NCI-H345 treated with DMSO at 0.1 percent for 48 hours (cell line): Measurements from ENCODE around the gene FMN1.
"Not testable (repeated sequence)": the region's sequence is repeated elsewhere in the genome, so short reads cannot be mapped to it uniquely, and the experiment has no call there.

ENCODE experiments used
- DNase-seq: peaks from one replicate; lab custom pipeline; 2025; ENCODE audit not compliant: unreplicated experiment; lab: John Stamatoyannopoulos, UW

The FMN1 gene

DNA sequence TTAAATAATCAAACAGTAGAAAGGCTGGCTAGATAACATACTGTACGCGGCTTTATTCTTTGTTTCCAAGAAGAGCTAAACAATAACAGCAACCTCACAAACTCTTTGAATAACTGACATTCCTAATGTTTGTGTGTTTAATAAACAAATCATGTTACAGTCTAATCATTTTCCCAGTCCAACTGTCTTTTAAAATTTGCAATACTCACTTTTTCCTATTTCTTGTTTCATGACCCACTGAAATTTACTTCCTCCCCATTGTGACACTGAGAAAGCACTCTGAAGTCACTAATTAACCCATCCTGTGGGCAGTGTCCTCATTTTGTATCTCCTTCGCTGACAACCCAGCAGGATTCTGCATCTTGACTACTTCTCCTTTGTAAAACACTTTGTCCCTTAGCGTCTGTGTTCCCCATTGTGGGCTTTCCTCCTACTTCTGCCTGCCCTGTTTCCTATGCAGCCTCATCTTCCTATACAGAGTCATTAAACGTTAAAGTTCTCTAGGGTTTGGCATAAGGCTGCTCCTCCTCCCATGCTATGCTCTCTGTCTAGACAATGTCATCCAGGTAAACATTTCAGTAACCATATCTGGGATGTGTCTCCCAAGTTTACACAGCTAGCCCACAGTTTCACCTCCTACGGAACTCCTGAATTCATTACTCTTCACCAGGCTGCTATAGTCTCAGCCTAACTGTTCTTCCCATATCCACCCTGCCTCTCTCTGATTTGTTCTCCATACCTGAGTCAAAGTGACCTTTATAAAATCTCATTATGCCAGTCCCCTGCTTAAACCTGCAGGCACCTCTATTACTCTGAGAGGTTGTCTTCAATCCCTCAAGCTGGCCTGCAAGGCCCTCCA is 327.8 kb downstream of the FMN1 start:
- no peak for DNase-seq

DNA sequence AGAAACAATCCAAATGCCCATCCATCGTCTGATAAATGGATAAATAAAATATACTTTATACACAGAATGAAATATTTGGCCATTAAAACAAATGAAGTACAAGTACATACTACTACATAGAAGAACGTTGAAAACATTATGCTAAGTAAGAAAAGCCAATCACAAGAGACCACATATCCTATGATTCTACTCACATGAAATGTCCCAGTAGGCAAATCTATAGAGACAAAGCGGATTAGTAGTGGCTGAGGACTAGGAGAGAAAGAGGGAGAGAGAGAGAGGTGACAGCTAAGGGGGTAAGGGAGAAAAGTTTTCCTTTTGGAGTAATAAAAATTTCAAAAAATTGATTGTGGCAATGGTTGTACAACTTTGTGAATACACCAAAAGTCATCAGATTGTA is 329.7 kb downstream of the FMN1 start:
- DNase-seq = no peak

DNA sequence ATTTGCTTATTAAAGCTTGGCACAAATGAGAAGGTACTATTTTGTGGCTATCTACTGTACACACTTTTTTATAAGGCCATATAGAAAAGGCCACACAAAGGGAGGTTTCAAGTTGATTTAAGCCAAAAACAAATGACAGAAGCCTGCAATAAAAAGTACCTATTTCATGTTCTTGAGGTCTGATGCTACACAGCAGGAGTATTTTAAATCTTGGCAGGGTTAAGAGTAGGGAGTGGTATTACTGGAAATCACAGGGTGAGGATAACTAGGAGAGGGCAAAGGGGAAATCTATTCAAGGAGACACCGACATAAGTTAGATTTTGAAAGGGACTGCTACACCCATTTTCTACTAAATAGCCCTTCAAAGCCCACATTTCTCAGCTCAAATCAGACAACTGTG is 330.5 kb downstream of the FMN1 start:
- DNase-seq = no peak

DNA sequence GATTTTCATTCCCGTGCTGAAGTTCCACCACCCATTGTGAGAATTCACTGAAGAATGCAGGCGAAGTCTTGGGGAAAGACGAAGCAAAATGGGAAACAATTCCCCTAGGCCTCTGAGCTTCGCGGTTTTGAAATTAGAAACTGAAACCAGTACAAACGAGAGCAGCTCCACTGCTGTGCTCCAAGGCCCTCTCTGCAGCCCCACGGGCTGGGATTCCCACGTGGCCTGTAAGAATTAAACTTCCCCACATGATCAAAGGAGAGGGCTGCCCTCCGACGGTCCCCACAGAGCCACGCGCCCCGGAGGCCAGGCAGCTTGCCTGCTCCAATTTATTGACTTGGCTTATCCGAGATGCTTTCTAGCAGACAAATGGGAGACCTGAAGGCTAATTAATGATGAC is 332.8 kb downstream of the FMN1 start:
- no peak for DNase-seq

DNA sequence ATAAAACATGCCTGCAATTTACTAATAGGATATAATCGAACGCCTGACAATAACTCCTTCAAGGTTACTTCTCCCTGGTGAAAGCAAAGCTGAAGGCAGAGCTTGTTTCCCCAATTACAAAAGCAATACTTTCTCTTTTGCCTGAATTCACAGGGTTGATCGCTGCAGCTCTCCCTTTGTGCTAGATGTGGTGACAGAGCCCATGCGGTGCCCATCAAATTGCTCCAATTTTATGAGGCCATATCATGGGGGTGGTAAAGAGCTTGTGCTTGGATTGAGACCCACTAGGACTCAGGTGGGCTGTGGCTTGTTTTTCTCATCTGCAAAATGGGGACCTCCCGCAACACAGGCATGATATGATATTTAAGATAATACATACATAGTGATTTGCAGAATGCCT is 333.3 kb downstream of the FMN1 start:
- no peak for DNase-seq

DNA sequence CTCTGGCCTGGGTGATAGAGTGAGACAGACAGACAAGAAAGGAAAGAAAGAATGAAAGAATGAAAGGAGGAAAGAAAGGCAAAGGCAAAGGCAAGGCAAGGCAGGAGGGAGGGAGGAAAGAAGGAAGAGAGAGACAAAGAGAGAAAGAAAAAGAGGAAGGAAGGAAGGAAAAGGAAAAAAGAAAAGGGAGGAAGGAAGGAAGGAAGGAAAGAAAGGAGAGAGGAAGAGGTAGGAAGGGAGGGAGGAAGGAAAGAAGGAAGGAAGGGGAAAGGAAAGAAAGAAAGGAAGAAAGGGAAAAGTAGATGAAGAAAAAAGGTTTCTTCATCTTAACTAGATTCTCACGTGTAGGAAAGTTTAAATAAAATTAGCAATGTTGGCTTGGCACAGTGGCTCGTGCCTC is 334.5 kb downstream of the FMN1 start:
- no peak for DNase-seq

DNA sequence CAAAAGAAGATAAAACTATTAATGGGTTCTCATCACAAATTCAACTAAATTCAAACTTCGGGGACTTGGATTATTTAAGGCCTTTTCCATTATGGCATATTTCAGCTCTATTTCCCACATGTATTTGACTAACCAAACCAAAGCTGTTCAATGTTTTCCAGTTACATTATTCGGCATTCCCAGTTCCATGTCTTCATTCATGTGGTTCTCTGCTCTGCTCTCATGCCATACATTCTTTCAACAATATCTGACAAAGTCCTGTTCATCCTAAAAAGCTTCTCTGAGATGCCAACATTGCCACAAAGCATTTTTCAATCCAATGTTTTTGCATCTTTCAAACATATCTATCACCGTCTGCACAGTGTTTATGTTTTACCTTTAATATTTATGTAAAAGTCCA is 335.3 kb downstream of the FMN1 start:
- DNase-seq = no peak

DNA sequence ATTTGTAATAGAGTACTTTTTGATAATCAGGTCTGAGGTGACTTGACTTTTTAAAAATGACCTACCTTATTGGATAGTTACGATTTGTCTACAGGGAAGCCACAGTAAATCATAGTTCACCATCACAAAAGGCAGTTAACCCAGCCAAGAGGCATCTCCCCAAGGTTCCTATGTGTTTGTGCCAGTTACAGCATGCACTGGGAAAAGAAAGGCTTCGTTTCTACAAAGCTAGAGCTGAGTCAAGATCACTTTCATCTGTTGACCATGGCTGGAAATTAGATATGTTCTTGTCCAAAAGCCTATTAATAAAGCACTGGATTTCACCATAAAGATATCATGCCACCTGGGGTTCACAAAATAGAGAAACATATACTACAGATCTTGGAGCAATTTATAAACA is 336.8 kb downstream of the FMN1 start:
- no peak for DNase-seq

DNA sequence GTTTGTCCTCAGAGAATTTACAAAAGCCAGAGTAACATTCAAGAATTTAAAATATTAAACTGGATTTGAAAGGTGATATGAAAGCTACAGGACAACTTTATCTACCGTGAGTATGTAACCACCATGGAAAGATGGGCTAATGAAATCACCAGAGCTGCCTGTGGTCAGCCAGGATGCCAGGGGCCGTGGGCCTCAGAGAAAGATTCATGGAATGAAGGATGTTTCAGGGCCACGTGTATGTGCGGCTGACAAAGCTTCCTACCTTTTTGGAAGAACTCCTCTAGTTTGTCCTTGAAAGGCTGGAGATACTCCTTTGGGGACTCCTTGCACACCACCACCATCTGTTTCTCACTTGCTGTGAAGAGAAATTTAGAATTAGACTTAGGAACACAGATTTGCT is 337.8 kb downstream of the FMN1 start:
- no peak for DNase-seq

DNA sequence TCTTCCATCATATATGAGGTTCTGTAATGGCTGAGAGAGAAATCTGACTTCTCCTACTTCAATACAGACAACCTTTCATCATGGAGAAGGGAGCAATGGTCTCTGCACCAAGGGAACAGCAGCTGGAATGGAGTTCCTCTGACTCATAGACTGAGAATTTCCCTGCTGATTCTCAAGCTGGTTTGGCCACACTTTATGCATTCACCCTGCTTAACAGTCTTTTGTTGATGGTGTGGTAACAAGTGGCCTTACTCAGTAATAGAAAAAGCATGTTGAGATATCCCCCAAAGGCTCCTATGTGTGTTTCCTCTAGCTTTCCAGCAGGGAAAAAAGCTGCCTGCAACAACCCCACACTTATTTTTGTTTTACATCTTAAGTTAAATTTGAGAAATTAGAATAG is 338.6 kb downstream of the FMN1 start:
- no peak for DNase-seq

DNA sequence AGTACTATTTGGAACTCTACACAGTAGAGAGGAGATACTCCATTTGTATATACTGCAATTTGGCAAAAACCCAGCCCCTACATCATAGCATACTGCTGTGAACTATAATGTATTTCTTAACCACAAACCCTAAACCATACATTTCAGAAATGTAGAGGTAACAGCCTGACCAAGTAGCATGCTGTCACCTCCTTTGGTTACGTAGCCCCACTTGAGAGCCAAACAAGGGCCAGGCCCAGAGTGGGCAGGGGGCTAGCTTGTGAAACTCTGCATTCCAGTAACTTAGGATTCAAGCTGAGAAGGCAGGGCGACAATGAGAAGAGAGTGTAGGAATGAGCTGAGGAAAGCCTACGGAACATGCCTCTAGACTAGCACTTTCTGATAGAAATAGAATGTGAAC is 340.9 kb downstream of the FMN1 start:
- no peak for DNase-seq

DNA sequence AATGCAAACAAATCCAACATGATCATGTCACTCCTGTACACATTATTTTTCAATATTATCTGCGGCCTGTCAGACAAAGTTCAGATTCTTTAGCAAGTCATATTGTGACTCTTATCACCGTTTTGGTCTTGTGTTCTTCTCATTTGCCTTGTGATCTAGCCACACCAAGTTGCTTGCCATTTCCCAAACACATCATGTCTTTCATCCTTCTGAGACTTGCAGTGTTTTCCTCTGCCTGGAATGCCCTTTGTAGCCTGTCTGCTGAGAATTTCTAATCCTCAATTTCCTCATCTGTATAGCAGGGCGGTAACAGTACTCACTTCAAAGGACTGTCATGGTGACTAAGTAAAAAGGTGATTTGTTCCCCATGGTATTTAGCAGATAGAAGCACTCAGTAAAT is 341.7 kb downstream of the FMN1 start:
- no peak for DNase-seq

DNA sequence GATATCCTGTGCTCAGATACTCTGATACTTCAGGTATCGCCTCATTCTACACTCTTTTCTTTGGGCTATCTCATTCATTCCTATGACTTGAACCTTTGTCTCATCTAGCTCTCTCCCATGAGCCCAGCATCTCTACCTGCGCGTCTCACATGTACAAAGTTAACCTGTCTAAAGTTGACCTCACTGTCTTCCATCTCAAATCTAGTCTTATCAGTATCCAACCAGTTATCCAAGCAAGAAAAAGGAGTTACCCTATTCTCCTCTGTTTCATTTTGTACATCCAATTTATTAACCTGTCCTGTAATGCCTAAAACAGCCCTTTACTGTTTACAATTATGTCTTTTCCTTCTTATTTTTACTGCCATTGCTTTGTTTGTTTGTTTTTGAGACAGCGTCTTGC is 342.5 kb downstream of the FMN1 start:
- no peak for DNase-seq

DNA sequence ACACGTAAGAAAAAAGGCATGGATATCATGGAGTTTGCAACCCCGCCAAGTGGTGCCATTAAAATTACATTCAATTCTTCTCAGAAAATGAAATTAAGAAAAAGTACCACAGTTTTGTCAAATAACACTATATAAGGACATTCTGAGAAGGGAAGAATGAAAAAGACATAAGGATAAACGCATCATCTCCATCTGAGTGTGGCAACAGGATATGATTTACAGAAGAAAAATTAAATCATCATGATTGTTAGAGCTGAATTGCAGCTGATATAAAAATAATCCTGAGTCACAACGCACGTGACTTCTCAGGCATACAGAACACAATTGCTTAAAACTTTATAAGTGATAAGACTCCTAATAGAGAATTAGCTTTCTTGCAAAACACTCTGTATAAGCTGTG is 342.9 kb downstream of the FMN1 start:
- no peak for DNase-seq

DNA sequence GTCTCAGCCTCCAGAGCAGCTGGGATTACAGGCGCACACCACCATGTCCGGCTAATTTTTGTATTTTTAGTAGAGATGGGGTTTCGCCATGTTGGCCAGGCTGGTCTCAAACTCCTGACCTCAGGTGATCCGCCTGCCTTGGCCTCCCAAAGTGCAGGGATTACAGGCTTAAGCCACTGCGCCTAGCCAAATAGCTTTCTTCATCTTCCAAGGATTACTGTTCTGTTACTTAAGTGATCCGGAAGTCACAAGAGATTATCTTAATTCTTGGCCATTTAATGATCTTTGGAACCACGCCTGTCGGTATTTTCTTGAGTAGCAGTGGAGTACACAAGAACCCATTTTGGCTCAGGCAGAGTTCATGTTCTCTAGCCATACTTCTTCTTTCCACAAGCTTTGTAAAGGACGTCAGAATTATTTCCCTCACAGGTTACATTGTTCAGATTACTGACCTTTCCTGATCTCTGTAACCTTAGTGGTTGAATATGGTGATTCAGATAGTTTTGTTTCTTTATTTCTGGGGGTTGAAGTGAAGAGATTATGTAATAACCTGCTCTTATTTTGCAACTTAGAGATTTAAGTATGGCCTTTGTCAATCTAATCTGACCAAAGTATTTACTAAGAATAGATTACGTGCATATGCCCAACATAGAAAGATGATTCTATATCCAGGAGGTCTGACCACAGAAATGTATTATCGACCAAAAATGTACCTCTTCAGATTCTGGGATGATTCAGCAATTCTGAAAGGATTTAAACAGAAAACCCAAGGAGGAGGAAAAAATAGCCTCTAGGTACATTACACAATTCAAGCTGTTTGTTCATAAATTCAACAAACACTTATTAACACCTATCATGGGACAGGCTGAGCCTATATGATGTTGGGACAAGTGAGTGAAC is 344.5 kb downstream of the FMN1 start:
- no peak for DNase-seq

DNA sequence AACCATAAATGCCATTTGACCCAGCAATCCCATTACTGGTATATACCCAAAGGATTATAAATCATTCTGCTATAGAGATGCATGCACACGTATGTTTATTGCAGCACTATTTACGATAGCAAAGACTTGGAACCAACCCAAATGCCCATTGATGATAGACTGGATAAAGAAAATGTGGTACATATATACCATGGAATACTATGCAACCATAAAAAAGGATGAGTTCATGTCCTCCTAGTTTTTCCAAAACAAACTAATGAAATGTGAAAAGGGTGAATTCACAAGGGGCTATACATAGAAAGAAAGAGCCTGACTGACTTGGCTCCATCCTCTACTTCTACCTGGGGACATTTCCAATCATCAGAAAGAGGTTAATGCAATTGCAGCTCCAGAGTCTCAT is 347.8 kb downstream of the FMN1 start:
- DNase-seq = not testable (repeated sequence)

DNA sequence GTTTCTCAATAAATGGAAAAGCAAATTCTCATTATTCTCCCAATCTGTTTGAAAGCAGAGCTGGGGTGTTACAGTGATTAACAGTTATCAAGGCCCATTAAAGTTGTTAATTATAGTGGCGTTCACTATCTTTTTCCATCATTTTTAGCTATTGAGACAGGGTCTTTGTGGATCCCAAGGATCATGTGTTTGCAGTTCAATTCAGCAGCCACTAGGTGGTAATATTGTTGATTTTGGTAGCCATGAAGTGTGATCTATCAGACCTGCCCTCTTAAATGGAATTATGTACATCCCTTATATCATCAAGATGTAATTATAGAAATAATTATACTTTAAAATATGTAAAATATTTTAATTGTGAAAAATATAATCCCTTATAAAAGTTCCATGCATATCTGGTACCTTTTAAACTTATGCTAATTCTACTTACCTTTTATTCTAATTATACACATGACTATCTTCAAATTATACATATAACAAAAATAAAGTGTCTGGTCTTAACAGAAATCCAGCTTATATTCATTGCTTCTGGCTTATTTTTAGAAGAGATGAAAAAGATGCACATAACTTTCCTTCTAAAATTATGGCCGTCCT is 350.3 kb downstream of the FMN1 start:
- DNase-seq = peak; percentile 8

DNA sequence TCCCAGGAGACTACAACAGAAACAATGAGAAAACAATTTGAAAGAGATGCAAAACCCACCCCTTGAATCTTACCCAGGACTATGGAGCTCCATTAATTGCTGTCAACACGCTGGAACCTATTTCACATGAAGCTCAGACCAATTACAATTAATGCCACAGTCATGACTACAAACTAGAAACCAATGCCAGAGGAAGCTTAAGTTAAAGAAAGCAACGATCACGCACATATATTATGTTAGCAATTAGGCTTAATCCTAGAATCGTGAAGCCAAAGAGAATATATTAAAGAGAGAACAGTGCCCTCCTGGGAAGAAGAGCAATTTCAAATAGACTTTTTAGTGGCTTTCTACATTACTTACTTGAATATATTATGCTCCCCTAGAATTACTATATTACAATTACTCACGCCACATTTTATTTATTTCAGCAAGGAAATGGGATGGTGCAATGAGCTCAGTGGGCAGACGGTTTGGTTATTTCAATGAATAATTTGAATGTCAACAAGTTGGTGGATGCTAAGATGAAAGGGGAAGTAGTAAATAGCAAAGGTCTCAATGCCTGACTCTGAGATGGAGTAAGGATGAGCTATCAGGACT is 351.2 kb downstream of the FMN1 start:
- DNase-seq = no peak

DNA sequence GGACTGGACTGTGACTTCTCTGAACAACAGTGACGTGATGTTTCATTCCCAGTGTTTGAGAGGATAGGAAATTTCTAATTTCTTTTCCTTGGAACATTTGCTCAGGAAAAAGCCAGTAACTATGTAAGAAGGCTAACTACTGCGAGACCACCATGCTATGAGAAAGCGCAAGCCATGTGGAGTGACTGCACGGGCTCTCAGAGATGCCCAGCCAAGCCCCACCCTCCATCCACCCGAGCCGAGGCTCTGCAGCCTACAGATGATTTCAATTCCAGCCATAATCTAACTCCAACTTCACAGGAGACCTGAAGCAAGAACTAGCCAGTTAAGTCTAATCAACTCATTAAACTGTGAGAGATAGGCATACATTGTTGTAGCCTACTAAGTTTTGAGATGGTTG is 352.4 kb downstream of the FMN1 start:
- no peak for DNase-seq

DNA sequence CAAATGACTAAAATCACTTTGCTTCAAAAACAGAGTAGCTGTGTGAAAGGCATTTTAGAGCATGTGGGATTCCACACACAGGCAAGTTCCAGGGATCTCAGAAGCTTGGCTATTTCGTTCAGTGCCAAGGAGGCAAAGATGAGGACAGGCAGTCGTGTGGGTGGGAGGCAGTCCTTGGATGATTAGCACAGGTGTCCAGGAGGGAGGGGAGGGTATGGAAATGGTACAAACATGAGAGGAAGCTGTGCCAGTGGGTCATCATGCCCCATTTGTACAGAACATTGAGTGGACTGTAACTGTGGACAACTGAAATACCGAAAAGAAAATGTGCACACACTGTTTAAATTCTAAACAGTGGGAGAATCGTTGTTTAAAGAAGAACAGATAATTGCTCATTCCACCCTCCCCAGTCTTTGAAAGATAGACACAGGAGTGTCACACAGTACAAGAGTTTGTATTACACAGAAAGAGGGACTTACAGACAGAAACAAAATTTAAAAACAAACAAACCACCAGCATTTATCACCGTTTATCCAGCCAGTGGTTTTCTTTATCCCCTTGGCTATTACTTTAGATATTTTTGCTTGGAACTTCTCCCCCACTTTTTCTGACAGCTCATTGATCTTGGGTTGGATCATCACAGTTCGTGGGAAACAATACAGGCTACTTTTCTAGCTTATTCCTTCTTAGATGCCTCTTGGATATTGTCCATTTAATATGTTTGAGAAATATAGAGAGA is 353.8 kb downstream of the FMN1 start:
- DNase-seq = no peak

DNA sequence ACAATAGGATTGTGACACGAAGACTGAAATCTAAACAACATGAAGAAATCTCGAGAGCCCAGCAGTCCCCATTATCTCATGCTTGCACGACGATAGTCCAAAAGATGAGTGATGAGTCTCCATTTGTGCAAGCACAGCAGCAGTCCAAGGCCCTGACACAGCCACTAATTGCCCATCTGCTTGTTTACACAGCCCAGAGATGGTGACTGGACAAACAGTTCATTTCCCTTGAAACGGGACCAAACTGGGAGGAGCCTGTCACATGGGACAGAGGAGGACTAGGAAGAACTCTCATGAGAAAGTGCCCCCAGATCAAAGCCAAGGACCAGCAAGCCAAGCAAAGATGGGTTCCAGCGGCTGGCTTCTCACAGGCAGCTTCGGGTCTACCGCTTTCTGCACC is 355.7 kb downstream of the FMN1 start:
- no peak for DNase-seq
